Loucy (cell line): Measurements from ENCODE around the gene HEG1.

ENCODE experiments used
- H2AFZ ChIP-seq: fragments of 200-600 bp; sonication (generic); 2 replicates; pipeline ENCODE4 v1.6.0; 2016; ENCODE audit warnings: antibody characterized with exemption, mild to moderate bottlenecking, low read length, moderate library complexity
- H3F3A ChIP-seq: fragments of 200-600 bp; 2 replicates; pipeline ENCODE4 v1.6.0; 2016; ENCODE audit warnings: antibody characterized with exemption, low read depth, mild to moderate bottlenecking
- H3K27me3 ChIP-seq: fragments of 200-600 bp; sonication (generic); 2 replicates; pipeline ENCODE4 v1.6.1; 2014; ENCODE audit warnings: low read length, mild to moderate bottlenecking; ENCODE audit not compliant: insufficient read depth, poor library complexity, severe bottlenecking
- H3K36me3 ChIP-seq: fragments of 200-600 bp; sonication (generic); 2 replicates; pipeline ENCODE4 v1.6.1; 2016; ENCODE audit warnings: low read length; ENCODE audit not compliant: insufficient read depth
- H3K4me1 ChIP-seq: fragments of 200-600 bp; sonication (generic); 2 replicates; pipeline ENCODE4 v1.5.1; 2014; ENCODE audit warnings: low read length, mild to moderate bottlenecking; ENCODE audit not compliant: insufficient read depth, poor library complexity, severe bottlenecking
- H3K4me2 ChIP-seq: fragments of 200-600 bp; sonication (generic); 2 replicates; pipeline ENCODE4 v1.6.0; 2014; ENCODE audit warnings: antibody characterized with exemption, low read length, low read depth, mild to moderate bottlenecking; ENCODE audit not compliant: poor library complexity, severe bottlenecking
- H3K4me3 ChIP-seq: fragments of 200-600 bp; sonication (generic); 2 replicates; pipeline ENCODE4 v1.5.1; 2014; ENCODE audit warnings: low read length, mild to moderate bottlenecking, mixed read lengths; ENCODE audit not compliant: poor library complexity, severe bottlenecking
- H3K79me2 ChIP-seq: fragments of 200-600 bp; sonication (generic); 2 replicates; pipeline ENCODE4 v1.6.1; 2014; ENCODE audit warnings: low read length; ENCODE audit not compliant: insufficient read depth
- H3K9ac ChIP-seq: fragments of 200-600 bp; sonication (generic); 2 replicates; pipeline ENCODE4 v1.6.0; 2014; ENCODE audit warnings: mild to moderate bottlenecking, low read depth, low read length, moderate library complexity; ENCODE audit not compliant: poor library complexity, severe bottlenecking
- H3K9me2 ChIP-seq: fragments of 200-600 bp; sonication (generic); replicated peaks from 2 replicates; pipeline ENCODE4 v1.6.1; 2016; ENCODE audit warnings: low read depth, low read length, mixed read lengths
- H3K9me3 ChIP-seq: fragments of 200-600 bp; sonication (generic); 2 replicates; pipeline ENCODE4 v1.6.1; 2014; ENCODE audit warnings: mild to moderate bottlenecking, antibody characterized with exemption, low read length, low read depth; ENCODE audit not compliant: insufficient read depth
- H4K20me1 ChIP-seq: fragments of 200-600 bp; sonication (generic); 2 replicates; pipeline ENCODE4 v1.6.0; 2014; ENCODE audit warnings: antibody characterized with exemption, low read length, mild to moderate bottlenecking; ENCODE audit not compliant: insufficient read depth, poor library complexity, severe bottlenecking
- EZH2phosphoT487 ChIP-seq: fragments of 200-600 bp; IDR thresholded peaks from 2 replicates; pipeline ENCODE4 v1.6.1; 2018; ENCODE audit warnings: antibody characterized with exemption, mild to moderate bottlenecking, moderate library complexity, borderline replicate concordance
- TF ChIP-seq, protein P1 (sequence below): fragments of 200-600 bp; sonication (generic); conservative IDR thresholded peaks from 2 replicates; pipeline ENCODE4 v1.5.1; 2014; ENCODE audit warnings: mild to moderate bottlenecking, antibody characterized with exemption, low read length

Gene HEG1

DNA sequence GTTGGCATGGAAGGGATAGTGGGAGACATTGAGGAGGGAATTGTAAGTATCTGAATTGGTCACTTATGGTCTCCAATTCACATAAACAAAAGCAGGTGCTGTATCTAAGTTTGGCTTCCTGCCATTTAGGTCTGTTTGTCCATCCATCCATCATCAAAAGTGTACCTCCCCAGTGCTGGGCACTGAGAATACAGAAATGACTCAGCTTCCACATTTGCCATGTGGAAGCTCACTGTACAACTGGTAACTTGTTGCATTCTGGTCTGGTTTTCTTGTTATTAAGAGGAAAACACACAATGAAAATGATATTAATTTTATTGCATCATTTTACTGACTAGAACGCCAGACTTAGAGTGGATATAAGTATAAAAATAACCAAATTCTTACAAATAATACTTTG is 90.4 kb downstream of the HEG1 start:
- Histone ChIP-seq H3K4me1 (peaks cover 12% of the 10 kb centered on the region), H3K79me2 (no peaks in the 10 kb centered on the region), H3K27me3 (no peaks in the 10 kb centered on the region), H3K9me2 (no peaks in the 10 kb centered on the region), H3K4me2 (no peak overlapping the region), H3K36me3 (peaks cover 6% of the 10 kb centered on the region; the same call in 1 of the 2 replicates), H2AFZ (no peak overlapping the region), H3K9me3 (no peaks in the 10 kb centered on the region), H3F3A (no peaks in the 10 kb centered on the region), H3K9ac (no peak overlapping the region), H3K4me3 (no peak overlapping the region), H4K20me1 (no peaks in the 10 kb centered on the region)
- no peak for TF ChIP-seq EZH2phosphoT487
- TF ChIP-seq, protein P1, sequence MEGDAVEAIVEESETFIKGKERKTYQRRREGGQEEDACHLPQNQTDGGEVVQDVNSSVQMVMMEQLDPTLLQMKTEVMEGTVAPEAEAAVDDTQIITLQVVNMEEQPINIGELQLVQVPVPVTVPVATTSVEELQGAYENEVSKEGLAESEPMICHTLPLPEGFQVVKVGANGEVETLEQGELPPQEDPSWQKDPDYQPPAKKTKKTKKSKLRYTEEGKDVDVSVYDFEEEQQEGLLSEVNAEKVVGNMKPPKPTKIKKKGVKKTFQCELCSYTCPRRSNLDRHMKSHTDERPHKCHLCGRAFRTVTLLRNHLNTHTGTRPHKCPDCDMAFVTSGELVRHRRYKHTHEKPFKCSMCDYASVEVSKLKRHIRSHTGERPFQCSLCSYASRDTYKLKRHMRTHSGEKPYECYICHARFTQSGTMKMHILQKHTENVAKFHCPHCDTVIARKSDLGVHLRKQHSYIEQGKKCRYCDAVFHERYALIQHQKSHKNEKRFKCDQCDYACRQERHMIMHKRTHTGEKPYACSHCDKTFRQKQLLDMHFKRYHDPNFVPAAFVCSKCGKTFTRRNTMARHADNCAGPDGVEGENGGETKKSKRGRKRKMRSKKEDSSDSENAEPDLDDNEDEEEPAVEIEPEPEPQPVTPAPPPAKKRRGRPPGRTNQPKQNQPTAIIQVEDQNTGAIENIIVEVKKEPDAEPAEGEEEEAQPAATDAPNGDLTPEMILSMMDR: no peak

DNA sequence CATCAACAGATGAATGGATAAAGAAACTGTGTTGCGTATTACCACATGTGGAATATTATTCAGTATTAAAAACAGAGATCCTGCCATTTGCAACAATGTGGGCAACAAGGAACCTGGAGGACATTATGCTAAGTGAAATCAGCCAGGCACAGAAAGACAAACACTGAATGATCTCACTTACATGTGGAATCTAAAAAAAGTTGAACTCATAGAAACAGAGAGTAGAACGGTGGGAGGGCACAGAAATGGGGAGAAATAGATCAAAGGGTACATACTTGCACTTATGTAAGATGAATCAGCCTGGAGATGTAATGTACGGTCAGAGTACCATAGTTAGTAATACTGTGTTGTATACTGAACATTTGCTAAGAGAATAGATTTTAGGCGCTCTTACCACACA is 91.4 kb downstream of the HEG1 start:
- TF ChIP-seq EZH2phosphoT487: no peak
- TF ChIP-seq, protein P1: no peak
- Histone ChIP-seq H3F3A (no peaks in the 10 kb centered on the region), H4K20me1 (no peaks in the 10 kb centered on the region), H3K9me2 (no peaks in the 10 kb centered on the region), H3K9ac (no peak overlapping the region), H3K4me2 (no peak overlapping the region), H3K27me3 (no peaks in the 10 kb centered on the region), H3K79me2 (no peaks in the 10 kb centered on the region), H3K4me1 (peaks cover 7% of the 10 kb centered on the region), H3K9me3 (no peaks in the 10 kb centered on the region), H3K36me3 (no peaks in the 10 kb centered on the region), H2AFZ (no peak overlapping the region), H3K4me3 (no peak overlapping the region)

DNA sequence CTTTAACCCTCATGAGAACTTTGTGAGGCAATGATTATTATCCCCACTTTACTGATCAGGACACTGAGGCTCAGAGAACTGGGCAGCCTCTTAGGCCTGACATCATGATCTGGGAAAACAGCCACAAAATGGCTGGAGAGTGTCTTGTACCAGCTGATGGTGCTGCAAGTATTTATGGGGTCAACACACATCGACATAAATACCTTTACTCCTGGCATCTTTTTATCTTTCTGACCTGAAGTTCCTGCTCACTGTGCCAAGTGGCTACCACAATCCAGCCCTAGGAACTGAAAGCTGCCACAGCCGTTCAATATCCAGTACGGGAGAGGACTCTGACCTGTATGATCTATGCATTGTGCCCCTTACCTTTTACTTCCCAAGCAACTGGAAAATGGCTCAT is 92.0 kb downstream of the HEG1 start:
- H3K4me1 ChIP-seq: peaks cover under 1% of the 10 kb centered on the region
- H3K4me3 ChIP-seq: no peak overlapping the region
- H3K27me3 ChIP-seq: no peaks in the 10 kb centered on the region
- H3K4me2 ChIP-seq: no peak overlapping the region
- no peaks in the 10 kb centered on the region for H3K79me2 ChIP-seq
- H4K20me1 ChIP-seq: no peaks in the 10 kb centered on the region
- no peak overlapping the region for H2AFZ ChIP-seq
- no peaks in the 10 kb centered on the region for H3K9me3 ChIP-seq
- H3K36me3 ChIP-seq: no peaks in the 10 kb centered on the region
- H3K9ac ChIP-seq: no peak overlapping the region
- H3K9me2 ChIP-seq: no peaks in the 10 kb centered on the region
- TF ChIP-seq EZH2phosphoT487: no peak
- TF ChIP-seq, protein P1: no peak
- no peaks in the 10 kb centered on the region for H3F3A ChIP-seq
